ENCODE results near the gene TIFAB.

TIFAB gene

DNA sequence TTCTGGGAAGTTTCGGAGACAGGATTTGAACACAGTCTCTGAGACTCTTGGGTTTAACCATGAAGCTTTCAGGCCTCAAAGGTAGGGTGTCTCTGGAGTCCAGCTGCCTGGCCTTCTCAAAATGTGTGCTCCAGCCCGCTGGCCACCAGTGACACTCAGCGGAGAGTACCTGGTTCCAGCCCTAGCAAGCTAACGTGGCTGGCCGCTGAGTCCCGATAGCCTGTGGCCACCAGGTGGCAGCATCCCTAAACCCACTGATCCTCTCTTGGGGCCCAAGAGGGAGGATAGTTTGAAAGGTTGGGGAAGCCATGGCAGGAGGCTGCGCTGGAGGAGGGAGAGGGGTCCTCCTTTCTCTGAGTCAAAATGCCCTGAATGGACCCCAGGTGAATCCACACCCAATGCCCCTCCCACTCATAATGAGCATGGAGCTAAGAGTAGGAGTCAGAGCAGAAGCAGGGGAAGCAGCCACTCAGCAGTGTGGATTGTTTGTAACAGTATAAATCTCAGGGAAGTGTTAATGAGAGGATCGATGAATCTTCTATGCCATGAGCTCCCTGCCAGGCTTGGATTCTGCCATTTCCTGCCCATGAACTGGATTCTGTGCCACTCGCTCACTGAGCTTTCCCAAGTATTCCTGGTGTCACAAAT lies 5.4 kb upstream of the TIFAB start:
- peak; percentile 48 for DNase-seq

GRCh38 chr5:135456238-135457099 lies 4.3 kb upstream of the TIFAB start:
- peak; percentile 47 for DNase-seq

GRCh38 chr5:135455876-135456237 lies 3.7 kb upstream of the TIFAB start:
- DNase-seq = no peak

GRCh38 chr5:135454946-135455345 lies 2.8 kb upstream of the TIFAB start:
- no peak for DNase-seq

- no peak for DNase-seq
These were observed 1.5 kb upstream of the TIFAB start for GRCh38 chr5:135453613-135454012.

DNA sequence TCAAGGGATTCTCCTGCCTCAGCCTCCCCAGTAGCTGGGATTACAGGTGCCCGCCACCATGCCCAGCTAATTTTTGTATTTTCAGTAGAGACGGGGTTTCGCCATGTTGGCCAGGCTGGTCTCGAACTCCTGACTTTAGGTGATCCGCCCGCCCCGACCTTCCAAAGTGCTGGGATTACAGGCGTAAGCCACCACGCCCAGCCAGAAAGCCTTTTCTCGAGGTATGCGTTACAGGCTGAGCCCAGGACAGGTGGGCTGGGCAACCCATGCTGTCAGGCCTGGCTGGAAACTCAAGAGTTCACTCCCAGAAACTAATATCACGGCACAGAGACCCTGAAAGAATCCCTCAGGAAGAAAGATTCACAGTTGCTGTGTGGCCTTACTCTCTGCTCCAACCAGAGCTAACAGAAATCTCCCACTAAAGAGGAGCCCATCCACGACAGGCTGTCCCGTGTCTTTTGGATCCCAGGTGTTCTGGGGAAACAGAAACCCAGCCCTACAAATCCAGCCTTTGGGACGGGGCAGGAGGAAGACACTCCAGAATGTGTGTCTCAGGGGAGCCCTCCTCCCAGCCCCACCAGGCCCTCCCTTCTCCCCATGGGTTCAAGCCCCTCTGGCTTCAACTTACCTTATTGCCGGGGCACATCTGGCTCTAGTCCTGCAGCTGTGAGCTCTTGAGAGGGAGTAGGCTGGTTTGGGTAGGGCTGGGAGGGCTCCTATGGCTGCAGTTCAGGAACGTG lies 400 bp downstream of the TIFAB start:
- no peak for DNase-seq

DNA sequence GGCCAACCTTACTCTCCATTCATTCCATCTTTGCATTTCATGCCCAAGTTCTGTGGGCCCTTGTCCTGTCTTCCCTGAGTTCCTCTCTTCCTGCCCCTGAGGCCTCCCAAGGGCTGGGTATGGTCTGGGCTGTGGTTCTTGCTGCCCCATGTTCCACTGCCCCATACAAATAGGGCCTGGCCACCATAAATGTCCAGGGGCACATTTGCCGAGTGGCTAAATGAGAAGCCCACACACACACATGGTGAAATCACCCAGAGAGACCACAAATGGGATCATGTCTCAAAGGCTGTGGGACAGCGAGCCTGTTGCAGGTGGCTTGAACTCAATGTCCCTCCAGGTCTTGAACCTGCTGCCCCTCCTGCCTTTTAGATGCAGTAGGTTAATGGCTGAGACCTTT lies 1.2 kb downstream of the TIFAB start:
- DNase-seq = no peak

- no peak for DNase-seq
These were observed 1.8 kb downstream of the TIFAB start for GRCh38 chr5:135450336-135450735.

GRCh38 chr5:135449644-135450043 lies 2.5 kb downstream of the TIFAB start:
- DNase-seq = no peak

- no peak for DNase-seq
These were observed 3.2 kb downstream of the TIFAB start for GRCh38 chr5:135448791-135449507.

DNA sequence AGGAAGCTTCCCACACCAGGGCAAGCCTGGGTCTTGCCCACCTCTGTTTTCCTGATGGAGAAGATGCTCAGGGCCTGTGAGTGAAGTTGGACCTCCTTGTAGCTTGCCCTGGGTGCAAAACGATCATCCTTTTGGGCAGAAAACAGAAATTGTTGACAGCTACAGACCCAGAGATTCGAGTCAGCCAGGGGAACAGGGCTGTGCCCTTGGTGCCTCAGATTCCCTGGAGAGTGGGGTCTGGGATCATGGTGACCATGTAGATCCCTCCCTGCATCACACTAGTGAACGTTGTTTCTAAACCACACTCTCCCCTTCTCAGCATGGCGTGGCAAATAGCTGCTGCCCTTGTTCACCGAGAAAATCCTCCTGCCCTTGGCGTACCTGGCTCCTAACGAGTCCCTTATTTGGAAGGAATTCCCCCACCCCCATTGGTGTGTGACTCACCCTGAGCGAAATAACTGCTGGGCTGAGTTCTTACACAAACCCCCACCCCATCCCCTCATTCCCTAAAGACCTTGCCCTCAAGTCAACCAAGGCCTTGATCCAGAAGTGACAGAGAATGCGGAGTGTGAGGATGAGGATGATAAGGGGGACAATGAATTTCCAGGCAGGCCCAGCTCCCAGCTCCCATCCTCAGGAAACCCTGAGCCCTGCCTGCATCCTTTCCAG lies 3.9 kb downstream of the TIFAB start:
- no peak for DNase-seq

DNA sequence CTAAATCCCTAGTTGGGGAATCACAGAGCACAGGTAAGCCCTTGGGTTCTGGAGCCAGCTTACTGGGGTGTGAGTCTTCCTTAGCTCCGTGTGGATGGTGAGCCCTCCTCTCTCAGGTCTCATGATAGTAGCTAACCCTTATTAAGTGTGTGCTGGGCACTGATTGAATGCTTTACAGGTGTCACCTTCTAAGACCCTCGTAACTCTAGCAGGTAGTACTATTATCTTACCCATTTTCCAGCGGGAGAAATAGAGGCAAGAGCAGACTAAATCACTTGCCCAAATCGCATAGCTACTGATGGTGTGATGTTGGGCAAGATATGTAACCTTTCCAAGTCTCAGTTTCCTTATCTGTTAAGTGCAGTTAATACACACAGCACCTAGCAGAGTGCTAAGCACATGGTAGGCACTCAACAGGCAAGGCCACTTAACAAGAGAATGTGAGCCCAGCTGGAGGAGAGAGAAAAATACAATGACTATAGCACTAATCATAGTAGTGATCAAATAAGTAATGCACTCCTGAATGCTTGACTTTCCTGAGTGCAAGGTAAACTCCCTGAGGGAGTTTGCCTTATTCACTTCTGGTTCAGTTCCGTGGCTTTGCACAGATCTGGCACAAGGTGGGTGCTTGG lies 4.7 kb downstream of the TIFAB start, which contains the start of gene DCANP1:
Gene DCANP1 (minus strand): TSS at position 51 of the 632 bp plus-strand sequence. CDS start 240 bp downstream, outside the sequence.
- DNase-seq = no peak

- DNase-seq = no peak
These were observed 5.5 kb downstream of the TIFAB start for GRCh38 chr5:135446615-135447014.

DNA sequence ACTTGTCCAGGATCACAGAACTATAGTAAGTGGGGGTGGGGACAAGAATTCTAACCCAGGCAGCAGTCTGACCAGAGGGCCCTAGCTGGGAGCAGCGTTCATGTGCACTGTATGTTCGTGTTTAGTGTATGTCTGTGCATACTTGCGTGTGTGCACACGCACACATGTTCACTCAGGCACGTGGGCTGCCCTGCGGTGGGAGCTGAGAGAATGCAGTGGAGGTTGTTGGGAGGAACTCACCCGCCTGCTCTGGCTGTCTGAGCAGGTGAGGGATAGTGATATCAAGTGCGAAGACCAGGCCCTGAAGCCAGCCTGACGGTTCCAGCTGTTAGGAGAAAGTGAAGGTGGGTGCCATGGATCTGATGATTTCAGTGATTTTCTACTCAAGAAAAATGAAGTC lies 5.9 kb downstream of the TIFAB start:
- no peak for DNase-seq

DNA sequence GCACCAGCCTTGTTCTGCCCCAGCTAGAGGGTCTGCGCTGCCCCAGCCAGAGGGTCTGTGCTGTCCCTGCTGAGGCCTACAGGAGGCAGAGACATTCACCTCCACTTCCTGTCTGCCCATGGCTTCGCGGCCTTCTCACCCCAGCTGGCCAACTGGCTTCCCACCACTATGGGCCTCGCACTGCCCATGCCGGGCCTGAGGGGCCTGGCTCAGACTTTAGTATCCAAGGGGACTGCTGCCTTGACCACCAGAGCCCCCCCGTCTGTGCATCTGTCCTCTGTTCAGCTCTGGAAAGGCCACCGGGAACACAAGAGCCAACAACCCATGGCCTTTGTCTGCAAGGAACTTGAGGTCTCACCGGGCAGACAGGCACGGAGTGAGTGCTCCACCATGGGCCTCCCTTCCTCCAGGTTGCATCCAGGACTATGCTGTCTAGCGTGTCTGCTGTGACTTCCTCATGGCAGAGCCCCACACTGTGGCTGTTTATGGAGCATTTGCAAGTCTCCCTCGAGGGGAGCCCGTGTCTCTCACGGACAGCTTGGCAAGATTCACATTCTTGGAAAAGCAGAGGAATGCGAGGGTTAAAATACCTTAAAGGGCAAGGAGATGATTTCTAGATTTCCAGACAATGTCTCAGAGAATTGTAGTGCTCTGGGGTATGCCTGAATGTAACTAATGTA lies 6.7 kb downstream of the TIFAB start:
- DNase-seq = peak; percentile 22

GRCh38 chr5:135444881-135445280 lies 7.3 kb downstream of the TIFAB start:
- no peak for DNase-seq

DNA sequence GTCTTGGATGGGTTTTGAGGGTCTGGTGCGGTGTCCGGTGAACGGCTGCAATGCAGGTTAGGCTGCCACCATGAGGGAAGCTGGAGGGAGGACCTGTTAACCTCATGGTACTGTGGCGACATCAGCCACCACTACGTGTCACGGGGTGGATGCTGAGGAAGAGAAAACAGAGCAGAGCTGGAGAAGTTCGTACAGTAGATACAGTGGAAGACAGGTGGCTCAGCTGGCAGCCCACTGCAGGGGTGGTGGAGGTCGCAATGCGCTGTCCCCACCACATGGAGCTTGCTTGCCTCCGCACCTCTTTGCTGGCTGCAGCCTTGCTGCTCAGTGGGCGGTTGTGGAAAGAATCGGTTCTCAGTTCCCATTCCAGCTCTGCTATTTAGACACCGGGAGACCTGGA lies 7.8 kb downstream of the TIFAB start:
- DNase-seq = no peak

- no peak for DNase-seq
These were observed 8.8 kb downstream of the TIFAB start for GRCh38 chr5:135443161-135443960.

GRCh38 chr5:135442431-135443160 lies 9.6 kb downstream of the TIFAB start:
- DNase-seq = no peak
